Stimulated activated CD8-positive, alpha-beta memory T cell treated with anti-CD3 and anti-CD28 coated beads, Interleukin-12 subunit alpha, Interleukin-12 subunit beta, amount 100 ng/mL, for 24 hours (primary cell): ENCODE measurements around the gene LIMS4.
"Not testable (repeated sequence)": the region's sequence is repeated elsewhere in the genome, so short reads cannot be mapped to it uniquely, and the experiment has no call there.

ENCODE experiments used
- DNase-seq: peaks from one replicate; pipeline ENCODE4 v3.0.0-alpha.2; 2020; ENCODE audit errors: extremely low read depth

Gene LIMS4

DNA sequence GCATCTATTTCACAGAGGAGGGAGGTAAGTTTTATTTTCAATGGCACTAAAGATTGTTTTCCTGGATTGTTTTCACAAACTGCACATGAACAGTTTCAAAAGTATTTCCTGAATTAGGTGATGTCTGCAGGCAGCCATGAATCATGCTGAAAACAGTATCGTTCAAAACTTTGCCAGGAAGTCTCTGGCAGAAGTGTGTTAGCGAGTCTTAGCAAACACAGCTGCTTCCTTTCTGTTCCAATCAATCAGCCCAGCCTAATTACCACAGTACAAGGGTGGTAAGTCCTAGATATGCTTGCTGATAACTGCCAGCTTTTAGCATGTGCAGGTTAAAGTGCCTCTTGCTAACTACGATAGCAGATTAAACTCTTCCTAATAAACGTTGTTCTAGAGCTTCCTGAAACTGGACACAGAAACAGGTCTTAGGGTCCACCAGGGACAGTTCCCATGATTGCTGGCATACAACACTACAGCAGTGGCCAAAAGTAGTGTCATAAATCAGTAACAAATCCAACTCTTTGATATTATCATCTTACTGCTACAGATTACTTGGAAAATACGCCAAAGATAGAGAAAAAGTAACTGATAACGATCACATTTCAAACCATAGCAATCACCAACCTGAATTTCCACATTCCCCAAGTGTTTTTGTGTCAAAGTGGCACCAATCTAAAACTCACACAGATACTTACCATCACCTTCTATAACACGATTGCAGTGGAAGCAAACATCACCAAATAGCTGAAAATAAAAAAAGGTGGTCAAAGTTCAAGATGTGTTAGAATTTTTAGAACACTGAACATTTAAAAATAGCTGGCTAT is 23.3 kb downstream of the LIMS4 start:
- not testable (repeated sequence) for DNase-seq

DNA sequence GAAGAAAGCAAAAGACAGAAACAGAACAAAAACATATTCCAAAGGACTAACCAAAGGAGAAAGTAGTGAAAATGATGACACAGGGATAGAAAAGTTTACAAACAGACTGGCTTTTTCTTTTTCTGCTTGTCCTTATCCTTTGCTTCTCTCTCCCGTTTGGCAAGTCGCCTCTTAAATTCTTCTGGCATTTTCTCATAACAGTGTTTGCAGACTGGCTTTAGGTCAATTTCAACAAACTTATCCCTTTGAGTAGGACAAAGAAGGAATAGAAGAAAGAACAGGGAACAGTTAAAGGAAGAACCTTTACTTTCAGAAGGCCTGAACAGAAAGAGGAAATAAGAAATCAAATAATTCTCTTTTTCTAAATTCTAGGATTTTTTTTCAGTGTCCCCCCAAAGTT is 26.0 kb downstream of the LIMS4 start:
- DNase-seq = not testable (repeated sequence)

- not testable (repeated sequence) for DNase-seq
Measured at GRCh38 chr2:110443305-110444005, 29.2 kb downstream of the LIMS4 start.

GRCh38 chr2:110441905-110442304 is 30.7 kb downstream of the LIMS4 start:
- not testable (repeated sequence) for DNase-seq

- not testable (repeated sequence) for DNase-seq
Measured at GRCh38 chr2:110434565-110434964, 38.1 kb downstream of the LIMS4 start.

DNA sequence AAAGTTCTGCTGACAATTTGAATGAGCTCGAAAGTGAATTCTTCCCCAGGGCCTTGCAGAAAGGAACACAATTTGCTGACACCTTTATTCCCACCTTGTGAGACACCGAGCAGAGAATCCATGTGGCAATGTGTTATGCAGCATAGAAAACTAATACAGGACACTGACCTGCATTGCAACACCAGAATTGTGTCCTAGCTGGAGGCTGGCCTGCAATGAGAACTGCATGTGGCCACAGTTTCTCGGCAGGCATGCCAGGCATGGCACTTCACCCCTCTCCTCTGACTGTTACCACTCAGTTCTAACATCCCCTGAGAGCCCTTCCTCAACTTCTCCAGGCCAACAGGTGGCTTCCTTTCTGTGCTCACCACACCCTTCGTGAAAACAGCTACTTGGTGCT is 46.9 kb downstream of the LIMS4 start:
- not testable (repeated sequence) for DNase-seq

GRCh38 chr2:110424421-110424820 is 48.2 kb downstream of the LIMS4 start:
- DNase-seq = not testable (repeated sequence)

GRCh38 chr2:110423574-110423962 is 49.0 kb downstream of the LIMS4 start:
- not testable (repeated sequence) for DNase-seq

GRCh38 chr2:110422852-110423573 is 49.6 kb downstream of the LIMS4 start:
- not testable (repeated sequence) for DNase-seq

GRCh38 chr2:110420641-110421354 is 51.8 kb downstream of the LIMS4 start:
- DNase-seq = not testable (repeated sequence)

DNA sequence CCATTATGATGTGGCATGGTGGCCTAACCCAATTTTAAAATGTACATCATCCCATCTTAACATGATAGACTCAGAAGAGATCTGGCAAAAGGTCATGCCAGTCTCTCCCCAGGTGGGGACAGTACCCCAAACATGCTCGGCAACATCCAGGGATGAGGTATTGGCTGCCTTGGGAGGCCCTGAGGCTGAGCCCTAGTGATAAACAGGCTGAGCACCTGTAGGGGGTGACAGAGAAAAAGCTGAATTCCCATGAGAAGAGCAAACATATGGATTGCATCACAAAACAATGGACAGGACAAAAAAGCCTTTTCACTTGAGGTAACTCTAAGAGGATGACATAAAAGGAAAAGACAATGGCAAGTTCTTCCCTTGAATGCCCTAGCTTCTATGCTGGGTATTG is 65.5 kb downstream of the LIMS4 start:
- not testable (repeated sequence) for DNase-seq

DNA sequence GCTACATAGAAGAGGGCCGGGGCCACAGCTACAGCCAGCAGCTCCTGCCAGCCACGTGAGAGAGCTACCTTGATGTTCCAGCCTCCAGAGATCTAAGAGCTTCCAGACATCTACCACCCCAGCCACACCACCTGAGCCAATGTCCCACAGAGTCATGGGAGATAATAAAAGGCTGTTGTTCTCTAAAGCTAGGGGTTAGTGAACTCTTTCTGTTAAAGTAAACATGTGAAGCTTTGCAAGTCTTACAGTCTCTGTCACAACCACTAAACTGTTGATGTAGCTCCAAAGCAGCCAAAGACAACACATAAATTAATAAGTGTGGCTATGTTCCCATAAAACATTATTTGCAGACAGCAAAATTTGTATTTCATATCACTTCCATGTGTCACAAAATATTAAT is 67.6 kb downstream of the LIMS4 start:
- not testable (repeated sequence) for DNase-seq

DNA sequence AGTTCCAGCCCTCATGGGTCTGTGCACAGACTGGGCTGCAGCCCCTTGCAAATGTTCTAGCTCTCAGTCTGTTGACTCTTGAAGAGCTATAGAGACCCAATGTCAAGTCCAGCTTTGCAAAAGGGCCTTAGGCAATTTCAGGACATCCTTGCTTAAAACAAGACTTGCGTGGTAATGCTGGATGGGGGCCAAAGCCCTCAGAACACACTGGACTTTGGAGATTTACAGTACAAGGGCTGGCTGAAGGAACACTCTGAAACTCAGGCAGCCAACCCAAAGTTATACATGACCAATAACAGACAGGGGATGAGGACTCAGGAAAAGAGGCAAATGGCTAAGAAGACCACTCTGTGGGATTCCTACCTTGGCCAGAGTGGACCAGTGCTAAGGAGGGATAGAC is 68.4 kb downstream of the LIMS4 start:
- DNase-seq = not testable (repeated sequence)

GRCh38 chr2:110401001-110401618 is 71.5 kb downstream of the LIMS4 start:
- not testable (repeated sequence) for DNase-seq

DNA sequence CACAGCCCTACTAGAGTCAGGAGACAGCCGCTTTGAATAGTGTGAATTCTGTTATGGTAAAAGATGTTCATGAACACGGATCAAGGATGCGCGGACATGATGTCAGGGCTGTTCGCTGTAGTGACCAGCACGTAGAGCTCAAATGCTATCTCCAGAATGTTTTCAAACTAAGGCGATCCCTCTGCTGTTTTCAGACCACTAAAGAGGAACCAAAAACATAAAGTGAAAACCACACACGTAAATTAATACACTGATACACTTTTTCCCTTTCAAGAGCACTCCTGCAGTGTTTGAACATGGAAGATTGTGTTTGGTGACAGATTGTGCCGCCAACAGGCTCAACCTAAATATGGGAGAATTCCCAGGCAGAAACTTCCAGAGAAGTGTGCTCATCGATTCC is 73.2 kb downstream of the LIMS4 start:
- DNase-seq = not testable (repeated sequence)

DNA sequence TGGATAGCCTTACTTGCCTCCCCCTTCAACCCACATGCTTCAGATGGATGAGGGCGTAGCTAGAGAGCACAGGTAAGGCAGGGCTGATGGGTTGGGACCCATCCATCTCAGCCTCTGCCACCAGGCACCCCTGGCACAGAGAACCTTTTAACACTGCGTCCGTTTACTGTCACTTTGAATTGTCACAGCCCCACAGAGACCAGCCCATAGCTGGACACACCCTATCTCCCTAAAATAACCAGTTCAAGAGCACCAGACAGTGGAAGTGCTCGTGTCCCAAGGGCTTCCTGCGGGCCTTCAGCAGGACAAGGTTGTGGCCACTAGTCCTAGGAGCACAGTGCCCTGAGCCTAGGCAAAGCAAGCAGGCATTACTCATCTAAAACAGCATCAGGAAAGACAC is 76.6 kb downstream of the LIMS4 start:
- not testable (repeated sequence) for DNase-seq
